Measurements from ENCODE around the gene HYAL3.

- TF ChIP-seq, protein P1, sequence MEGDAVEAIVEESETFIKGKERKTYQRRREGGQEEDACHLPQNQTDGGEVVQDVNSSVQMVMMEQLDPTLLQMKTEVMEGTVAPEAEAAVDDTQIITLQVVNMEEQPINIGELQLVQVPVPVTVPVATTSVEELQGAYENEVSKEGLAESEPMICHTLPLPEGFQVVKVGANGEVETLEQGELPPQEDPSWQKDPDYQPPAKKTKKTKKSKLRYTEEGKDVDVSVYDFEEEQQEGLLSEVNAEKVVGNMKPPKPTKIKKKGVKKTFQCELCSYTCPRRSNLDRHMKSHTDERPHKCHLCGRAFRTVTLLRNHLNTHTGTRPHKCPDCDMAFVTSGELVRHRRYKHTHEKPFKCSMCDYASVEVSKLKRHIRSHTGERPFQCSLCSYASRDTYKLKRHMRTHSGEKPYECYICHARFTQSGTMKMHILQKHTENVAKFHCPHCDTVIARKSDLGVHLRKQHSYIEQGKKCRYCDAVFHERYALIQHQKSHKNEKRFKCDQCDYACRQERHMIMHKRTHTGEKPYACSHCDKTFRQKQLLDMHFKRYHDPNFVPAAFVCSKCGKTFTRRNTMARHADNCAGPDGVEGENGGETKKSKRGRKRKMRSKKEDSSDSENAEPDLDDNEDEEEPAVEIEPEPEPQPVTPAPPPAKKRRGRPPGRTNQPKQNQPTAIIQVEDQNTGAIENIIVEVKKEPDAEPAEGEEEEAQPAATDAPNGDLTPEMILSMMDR (IDR thresholded peaks at IDR 0.05; ENCODE audit: low read depth, low read length, poor library complexity, severe bottlenecking) = no peak
- no peak for TF ChIP-seq EZH2phosphoT487 (IDR thresholded peaks at IDR 0.05; ENCODE audit: borderline replicate concordance, low read length)
Measured at GRCh38 chr3:50345586-50346234, 46.5 kb upstream of the HYAL3 start, which contains the start of gene ZMYND10.
